Endodermal cell (in vitro differentiated cells): Measurements from ENCODE around the gene DSPP. TPM values are rescaled to one million over a fixed set of nuclear protein-coding genes. Genes with fewer than 3 reads are reported as not detected.

Source experiments
- DNase-seq: peaks from one replicate; pipeline ENCODE4 v3.0.0-alpha.2; 2017
- H3K27ac ChIP-seq: 2 replicates; pipeline ENCODE4 v1.5.1; 2013; ENCODE audit warnings: mild to moderate bottlenecking, low read depth, low read length, moderate library complexity
- H3K27me3 ChIP-seq: 2 replicates; pipeline ENCODE4 v1.6.1; 2013; ENCODE audit warnings: mild to moderate bottlenecking, low read length, moderate library complexity; ENCODE audit not compliant: insufficient read depth, control insufficient read depth, poor library complexity, severe bottlenecking
- H3K36me3 ChIP-seq: 2 replicates; pipeline ENCODE4 v1.7.0; 2013; ENCODE audit warnings: mild to moderate bottlenecking, low read length, moderate library complexity; ENCODE audit not compliant: control insufficient read depth, insufficient read depth
- H3K4me1 ChIP-seq: one replicate; pipeline ENCODE4 v1.7.0; 2013; ENCODE audit warnings: low read length; ENCODE audit not compliant: control insufficient read depth, insufficient read depth
- H3K4me3 ChIP-seq: 2 replicates; pipeline ENCODE4 v1.5.1; 2013; ENCODE audit warnings: mild to moderate bottlenecking, low read length, moderate library complexity
- H3K9ac ChIP-seq: 2 replicates; pipeline ENCODE4 v1.6.1; 2013; ENCODE audit warnings: mild to moderate bottlenecking, low read length, moderate library complexity; ENCODE audit not compliant: poor library complexity, severe bottlenecking; ENCODE audit errors: extremely low read depth
- H3K9me3 ChIP-seq: 2 replicates; pipeline ENCODE4 v1.6.1; 2013; ENCODE audit warnings: mild to moderate bottlenecking, low read length, moderate library complexity; ENCODE audit not compliant: control insufficient read depth
- H3K27ac Mint-ChIP-seq: 2 replicates; pipeline ENCODE4 v1.8.0; 2020; ENCODE audit warnings: mixed read lengths
- H3K27me3 Mint-ChIP-seq: 2 replicates; pipeline ENCODE4 v1.8.0; 2021; ENCODE audit warnings: mild to moderate bottlenecking, mixed read lengths; ENCODE audit not compliant: insufficient read depth
- H3K36me3 Mint-ChIP-seq: 2 replicates; pipeline ENCODE4 v1.8.0; 2020; ENCODE audit warnings: low read depth, mixed read lengths
- H3K4me1 Mint-ChIP-seq: 2 replicates; pipeline ENCODE4 v1.8.0; 2020; ENCODE audit warnings: mixed read lengths
- H3K4me3 Mint-ChIP-seq: 2 replicates; pipeline ENCODE4 v1.8.0; 2020; ENCODE audit warnings: mild to moderate bottlenecking, moderate library complexity, mixed read lengths
- H3K9me3 Mint-ChIP-seq: 2 replicates; pipeline ENCODE4 v1.8.0; 2020; ENCODE audit warnings: mild to moderate bottlenecking, mixed read lengths
- CTCF ChIP-seq: fragments of 200-600 bp; sonication (generic); conservative IDR thresholded peaks from 2 replicates; pipeline ENCODE4 v1.5.0; 2021; ENCODE audit warnings: antibody characterized with exemption, mild to moderate bottlenecking
- WGBS, 2 experiments: methylation state at CpG; one replicate each; pipeline versions ENCODE4 v1.1.5 to v1.1.7; 2013; ENCODE audit warnings: missing lambda C conversion rate in 2 of 2, mixed read lengths in 1 of 2; ENCODE audit not compliant: insufficient coverage in 1 of 2, insufficient read length in 1 of 2; 5-methylcytosine and 5-hydroxymethylcytosine counted together
- total RNA-seq, 2 donors: library from RNA; stranded (reverse); fragmentation: NEBNext Ultra II Directional in 1 of 2; extraction: Animal tissue kit (Norgen Biotek cat#: 25700) in 1 of 2; gene quantifications; 2 replicates in 1 of 2; 3 replicates in 1 of 2; pipeline ENCODE4 v1.2.1, GENCODE V29; 2021

Gene DSPP
- total RNA-seq, 2 donors from 2014 or later: not detected

- Mint-ChIP-seq H3K9me3 (no peaks in the 10 kb centered on the region), H3K4me3 (no peak overlapping the region), H3K27me3 (no peaks in the 10 kb centered on the region), H3K36me3 (no peaks in the 10 kb centered on the region), H3K27ac (no peak overlapping the region), H3K4me1 (peaks cover 20% of the 10 kb centered on the region)
- no peaks in the 10 kb centered on the region for H3K36me3 ChIP-seq
- no peak overlapping the region for H3K27ac ChIP-seq
- no peak for DNase-seq
- no peaks in the 10 kb centered on the region for H3K9me3 ChIP-seq
- no peaks in the 10 kb centered on the region for H3K4me1 ChIP-seq
- H3K27me3 ChIP-seq: no peaks in the 10 kb centered on the region
- no peak overlapping the region for H3K4me3 ChIP-seq
- TF ChIP-seq CTCF: no peak
- 67 to 79% methylated on average over 1 of the region's 1 CpG for WGBS, 2 experiments
- no peak overlapping the region for H3K9ac ChIP-seq
Observed at GRCh38 chr4:87654487-87655044, 46.2 kb downstream of the DSPP start.

- no peak for TF ChIP-seq CTCF
- Histone ChIP-seq H3K9ac (no peak overlapping the region), H3K4me1 (no peaks in the 10 kb centered on the region), H3K36me3 (no peaks in the 10 kb centered on the region), H3K4me3 (no peak overlapping the region), H3K9me3 (no peaks in the 10 kb centered on the region), H3K27me3 (no peaks in the 10 kb centered on the region), H3K27ac (no peak overlapping the region)
- Mint-ChIP-seq H3K4me3 (no peak overlapping the region), H3K36me3 (no peaks in the 10 kb centered on the region), H3K27ac (peak overlapping the region; percentile 84), H3K27me3 (no peaks in the 10 kb centered on the region), H3K4me1 (peaks cover 21% of the 10 kb centered on the region), H3K9me3 (no peaks in the 10 kb centered on the region)
- no peak for DNase-seq
- WGBS, 2 experiments: 79 to 89% methylated on average over 3 of the region's 3 CpGs
Observed at GRCh38 chr4:87657525-87657924, 49.2 kb downstream of the DSPP start.

DNA sequence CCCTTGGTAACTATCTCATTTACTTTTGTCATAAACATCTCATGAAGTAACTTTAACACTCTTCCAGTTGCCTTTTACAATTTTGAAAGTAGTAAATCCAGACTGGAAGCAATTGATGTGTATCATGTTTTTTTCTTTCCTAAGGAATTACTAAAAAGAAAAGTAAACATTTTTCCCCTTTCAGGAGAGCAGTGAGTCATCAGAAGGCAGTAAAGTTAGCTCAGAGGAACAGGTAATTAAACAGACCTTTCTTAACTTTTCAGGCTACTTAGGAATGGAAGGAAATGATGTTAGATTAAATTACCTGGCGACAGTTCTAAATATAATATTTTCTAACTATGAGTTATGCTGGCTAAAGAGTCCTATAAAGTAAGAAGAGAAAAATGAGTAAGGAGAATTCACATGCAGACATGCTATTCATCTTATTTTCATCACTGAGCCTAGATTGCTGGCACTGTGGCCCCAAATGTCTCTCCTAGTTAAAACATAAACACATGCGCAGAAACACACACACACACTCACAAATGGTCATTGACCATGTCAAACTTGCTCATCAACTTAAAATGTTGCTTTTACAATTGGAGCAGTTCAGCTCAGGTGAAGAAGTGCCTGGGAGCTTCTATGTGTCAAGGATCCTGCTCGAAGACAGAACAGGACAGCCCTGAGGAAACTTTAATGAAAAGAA lies 51.1 kb downstream of the DSPP start:
- no peaks in the 10 kb centered on the region for H3K4me1 ChIP-seq
- H3K4me1 Mint-ChIP-seq: peaks cover 16% of the 10 kb centered on the region
- H3K9me3 Mint-ChIP-seq: no peaks in the 10 kb centered on the region
- no peak overlapping the region for H3K9ac ChIP-seq
- 83 to 93% methylated on average over 1 to 2 of the region's 3 CpGs for WGBS, 2 experiments
- no peaks in the 10 kb centered on the region for H3K27me3 ChIP-seq
- no peak overlapping the region for H3K27ac ChIP-seq
- H3K27ac Mint-ChIP-seq: no peak overlapping the region
- no peak for DNase-seq
- no peak overlapping the region for H3K4me3 Mint-ChIP-seq
- no peak overlapping the region for H3K4me3 ChIP-seq
- no peaks in the 10 kb centered on the region for H3K36me3 Mint-ChIP-seq
- no peaks in the 10 kb centered on the region for H3K36me3 ChIP-seq
- no peaks in the 10 kb centered on the region for H3K9me3 ChIP-seq
- no peaks in the 10 kb centered on the region for H3K27me3 Mint-ChIP-seq
- TF ChIP-seq CTCF: no peak
